Stimulated activated CD8-positive, alpha-beta memory T cell treated with anti-CD3 and anti-CD28 coated beads, Interleukin-4, amount 100 ng/mL, for 48 hours (primary cell): Measurements from ENCODE around the gene EME2.

ENCODE experiments used
- DNase-seq: peaks from one replicate; pipeline ENCODE4 v3.0.0-alpha.2; 2020

The EME2 gene

DNA sequence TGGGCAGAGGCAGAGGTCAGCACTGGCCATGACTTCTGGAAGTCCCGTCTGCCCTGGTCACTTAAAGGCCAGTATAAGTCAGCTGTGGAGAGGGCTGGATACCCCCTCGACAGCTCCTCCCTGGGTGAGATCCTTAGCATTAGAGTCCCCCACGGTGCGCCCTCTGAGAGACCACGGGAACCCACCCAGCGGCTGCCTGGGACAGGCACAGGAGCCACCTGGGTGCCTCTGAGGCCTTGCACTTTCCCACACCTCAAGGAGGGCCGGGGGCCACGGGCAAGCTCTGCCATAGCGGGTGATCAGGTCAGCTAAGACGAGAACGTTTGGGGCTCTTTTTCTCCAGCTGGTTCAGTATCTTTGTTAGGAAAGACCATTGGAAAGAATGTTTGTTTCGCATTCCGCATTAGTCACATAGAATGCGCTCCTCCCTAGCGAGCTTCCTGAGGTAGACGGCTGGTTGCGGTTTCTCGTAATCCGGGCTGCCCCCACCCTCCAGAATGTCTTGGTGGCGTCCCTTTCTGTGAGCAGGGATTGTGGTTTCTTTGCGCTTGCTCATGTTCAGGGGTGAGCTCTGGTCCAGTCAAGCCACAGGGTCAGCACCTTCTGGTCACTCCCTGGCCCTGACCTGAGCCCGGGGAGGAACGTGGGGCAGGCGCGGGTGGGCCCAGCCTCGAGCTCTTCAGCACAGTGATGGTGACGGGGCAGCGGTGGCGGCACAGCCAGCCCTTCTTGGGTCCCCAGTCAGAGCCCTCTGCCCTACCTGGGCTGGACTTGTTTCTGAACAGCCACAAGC is 26.5 kb upstream of the EME2 start:
- no peak for DNase-seq

DNA sequence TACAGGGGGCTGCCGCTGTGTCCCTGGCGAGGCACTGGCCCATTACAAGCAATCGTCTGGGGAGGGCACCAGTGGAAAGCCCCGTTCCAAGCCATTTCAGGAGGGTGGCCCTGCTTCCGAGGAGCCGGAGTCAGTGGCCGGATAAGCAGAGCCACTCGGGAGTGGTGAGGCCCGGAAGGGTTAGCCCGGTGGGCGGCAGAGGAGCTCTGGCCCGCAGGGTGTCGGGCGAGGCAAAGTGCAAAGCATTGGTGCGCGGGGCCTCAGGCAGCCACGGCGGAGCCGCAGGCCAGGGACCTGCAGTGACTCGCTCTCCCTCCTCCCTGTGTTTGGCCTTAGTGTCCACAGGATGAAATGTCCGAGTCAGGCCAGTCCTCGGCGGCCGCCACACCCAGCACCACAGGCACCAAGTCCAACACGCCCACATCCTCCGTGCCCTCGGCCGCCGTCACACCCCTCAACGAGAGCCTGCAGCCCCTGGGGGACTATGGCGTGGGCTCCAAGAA is 25.9 kb upstream of the EME2 start:
- no peak for DNase-seq

DNA sequence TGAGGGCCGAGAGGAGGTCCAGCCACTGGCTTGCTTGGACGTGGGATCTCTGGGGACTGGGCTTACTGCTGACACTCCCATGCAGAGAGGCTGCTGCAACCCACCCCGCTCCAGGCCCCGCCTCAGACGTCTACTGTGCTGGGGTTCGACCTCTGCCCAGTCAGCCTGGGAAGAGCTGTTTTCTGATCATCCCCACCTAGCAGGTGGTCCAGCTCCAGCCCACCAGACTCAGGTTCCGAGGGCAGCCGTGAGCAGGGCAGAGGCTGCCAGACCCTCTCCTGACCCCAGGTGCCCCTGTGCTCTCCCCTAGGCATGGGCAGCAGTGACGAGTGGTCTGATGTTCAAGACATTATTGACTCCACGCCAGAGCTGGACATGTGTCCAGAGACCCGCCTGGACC is 24.7 kb upstream of the EME2 start:
- DNase-seq, result no peak

DNA sequence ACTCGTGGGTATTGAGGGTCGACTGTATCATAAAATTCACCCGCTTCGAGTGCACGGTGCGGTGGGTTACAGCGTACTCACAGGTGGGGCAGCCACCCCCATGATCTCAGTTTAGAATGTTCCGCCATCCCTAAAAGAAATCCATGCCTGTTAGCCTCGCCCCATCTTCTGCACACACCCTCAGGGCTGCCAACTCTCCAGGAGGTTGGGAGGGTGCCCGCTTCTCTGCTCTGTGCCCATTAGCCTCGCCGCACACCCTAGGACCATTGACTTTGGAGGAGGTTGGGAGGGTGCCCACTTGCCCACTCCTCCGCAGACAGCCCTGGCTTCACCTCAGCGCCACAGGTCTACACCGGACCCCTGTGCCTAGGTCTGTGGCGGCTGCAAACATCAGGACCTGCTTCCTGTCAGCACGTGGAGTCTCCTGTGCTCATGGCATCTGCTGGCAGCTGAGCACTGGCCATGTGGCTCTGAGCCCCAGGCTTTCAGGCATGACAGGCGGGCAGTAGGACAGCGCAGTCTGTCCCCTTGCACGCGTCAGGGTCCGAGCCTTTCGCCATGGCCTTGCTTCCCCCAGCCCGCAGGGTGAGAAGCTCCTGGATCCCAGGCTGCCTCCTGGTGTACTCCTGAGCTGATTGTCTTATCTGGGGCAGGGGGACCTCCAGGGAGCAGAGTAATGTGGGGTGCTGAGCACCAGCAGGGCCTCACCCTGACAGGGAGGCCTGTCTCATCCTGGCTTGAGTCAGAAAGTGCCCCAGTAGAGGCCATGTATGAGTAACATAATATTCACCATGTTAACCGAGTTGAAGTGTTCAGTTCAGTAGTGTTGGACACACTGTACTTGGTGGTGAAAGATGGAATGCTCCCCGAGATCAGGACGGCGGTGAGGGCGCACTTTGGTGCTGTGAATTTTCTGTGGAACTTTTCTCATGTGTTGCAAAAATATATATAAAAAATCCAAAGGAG is 23.2 kb upstream of the EME2 start:
- DNase-seq, result no peak

DNA sequence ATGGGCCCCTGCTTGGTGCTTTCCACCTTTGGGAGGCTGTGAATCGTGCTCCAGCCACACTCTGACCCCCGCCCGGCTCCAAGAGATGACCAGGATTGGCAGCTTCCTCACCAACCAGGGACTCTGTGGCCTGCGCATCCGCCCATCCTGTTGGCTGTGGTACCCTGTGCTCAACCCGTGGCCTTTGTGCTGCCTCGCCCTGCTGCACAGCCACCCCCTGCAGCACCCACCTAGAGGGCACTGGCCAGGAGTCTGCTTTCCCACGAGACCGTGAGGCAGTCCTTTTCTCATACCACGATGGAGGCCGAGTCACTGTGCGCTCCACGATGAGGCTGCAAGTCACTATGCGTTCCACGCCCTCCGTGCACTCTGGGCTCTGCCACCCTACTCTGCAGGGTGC is 20.7 kb upstream of the EME2 start:
- no peak for DNase-seq

DNA sequence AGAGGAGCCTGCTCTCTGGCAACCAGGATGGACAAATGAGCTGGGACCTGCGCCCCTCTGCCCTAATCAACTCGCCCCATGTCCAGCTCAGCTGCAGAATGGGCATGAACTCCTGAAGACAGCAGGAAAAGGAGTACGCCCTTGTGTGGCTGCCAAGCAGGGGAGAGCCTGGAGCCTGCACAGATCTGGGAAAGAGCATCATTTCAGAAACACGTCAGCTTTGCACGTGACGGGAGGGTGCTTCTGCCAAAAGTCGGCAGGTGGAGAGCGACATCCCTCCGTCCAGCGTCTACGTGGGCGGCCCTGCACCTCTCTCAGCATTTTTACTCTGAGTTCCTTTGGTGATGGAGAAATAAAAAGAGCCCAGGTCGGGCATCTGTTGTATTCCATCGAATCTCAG is 19.8 kb upstream of the EME2 start:
- no peak for DNase-seq

DNA sequence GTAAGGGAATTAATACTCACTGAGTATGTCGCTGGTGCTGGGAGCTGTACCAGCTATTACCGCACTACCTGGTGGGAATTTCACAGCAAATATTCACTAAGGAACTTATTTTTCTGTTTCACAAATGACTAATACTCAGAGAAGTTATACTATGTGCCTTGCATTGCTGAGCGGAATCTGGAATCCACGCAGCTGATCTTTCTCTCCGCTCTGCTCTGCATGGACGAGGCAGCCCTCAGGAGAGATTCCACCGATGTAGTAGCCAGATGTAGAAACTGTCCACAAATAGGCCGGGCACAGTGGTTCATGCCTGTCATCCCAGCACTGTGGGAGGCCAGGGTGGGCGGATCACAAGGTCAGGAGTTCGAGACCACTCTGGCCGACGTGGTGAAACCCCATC is 18.4 kb upstream of the EME2 start:
- no peak for DNase-seq

DNA sequence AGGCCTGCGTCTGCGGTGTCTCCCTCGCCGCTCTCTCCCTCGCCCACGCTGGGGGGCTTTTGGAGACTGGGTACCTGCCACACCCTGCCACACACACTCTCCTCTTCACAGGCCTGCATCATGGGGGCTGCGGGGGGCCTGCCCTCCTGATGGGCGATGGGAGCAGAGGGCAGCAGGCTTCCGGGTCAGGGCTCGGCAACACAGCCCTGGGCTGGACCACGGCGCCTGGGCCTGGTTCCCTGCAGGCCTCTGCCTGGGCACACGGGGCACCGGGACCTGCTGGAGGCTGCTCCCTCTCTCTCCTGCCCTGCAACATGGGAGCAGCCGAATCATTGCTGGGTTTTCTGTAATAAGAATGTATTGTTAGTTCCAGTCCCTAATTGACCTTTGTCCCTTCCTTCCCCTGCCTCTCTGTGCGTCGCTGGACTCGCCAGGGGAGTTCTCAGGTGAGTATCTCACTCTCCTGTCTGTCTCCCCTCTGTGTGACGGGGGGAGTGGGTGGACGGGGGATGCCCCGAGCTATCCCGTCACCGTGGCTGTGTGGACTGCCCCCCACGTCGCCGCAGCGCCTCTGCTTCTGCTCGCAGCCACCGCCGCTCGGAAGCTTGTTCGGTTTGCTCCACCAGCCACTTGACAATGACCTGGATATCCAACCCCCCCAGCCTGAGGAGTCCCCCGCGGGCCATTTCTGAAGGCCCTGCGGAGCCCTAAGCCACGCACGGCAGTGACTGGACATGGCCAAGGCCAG is 14.7 kb upstream of the EME2 start:
- no peak for DNase-seq

DNA sequence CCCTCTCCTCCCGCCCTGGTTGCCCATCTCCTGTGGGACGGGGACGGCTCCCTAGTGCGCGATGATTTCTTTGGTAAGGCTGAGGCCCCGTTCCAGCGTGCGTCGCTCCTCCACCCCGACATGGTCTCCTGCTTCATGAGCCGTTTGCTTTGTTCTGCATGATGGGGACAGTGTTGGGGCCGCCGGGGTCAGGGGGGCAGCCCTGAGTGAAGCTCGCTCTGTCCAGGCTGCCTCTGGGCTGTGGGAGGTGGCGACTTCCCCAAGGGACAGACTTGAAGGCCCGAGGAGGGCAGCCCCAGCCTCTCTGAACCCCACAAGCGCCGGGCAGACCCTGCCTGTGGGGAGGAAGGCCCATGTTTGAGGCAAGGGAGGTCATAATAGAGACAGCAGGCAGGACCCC is 13.7 kb upstream of the EME2 start:
- no peak for DNase-seq

DNA sequence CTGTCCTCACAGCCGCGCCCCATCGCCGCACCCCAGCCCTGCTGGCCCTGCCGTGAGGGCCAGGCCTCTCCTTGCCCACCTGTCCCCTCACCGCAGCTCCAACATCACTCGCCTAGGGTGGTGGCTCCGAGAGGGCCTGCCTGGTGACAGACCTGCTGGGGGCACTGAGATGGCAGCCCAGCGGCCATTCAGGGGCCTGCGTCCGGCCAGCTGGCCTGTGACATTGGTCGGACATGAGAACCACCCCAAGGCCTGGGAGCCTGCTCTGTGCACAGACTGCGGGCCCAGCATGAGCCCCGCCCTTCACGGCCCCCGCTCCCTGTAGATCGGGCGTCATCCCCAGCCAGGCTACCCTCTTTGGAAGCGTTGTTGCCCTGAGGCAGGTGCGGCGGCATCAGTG is 13.1 kb upstream of the EME2 start:
- DNase-seq, result no peak

DNA sequence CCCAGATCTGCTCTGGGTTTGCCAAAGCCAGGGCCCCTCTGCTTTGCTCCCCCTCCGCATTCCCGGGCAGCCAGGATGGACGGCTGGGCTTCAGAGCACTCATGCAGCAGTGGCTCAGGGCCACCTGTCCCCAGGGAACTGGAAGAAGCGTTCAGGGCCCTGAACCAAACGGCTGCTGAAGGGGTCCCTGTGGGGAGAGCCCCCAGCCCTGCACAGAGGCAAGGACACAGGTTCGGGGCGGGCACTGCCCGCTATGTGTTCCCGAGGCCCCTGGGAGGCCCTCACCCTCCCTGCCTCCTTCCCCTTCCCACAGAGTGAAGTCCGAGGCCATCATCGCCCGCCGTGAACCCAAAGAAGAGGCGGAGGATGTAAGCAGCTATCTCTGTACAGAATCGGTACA is 11.7 kb upstream of the EME2 start:
- no peak for DNase-seq

DNA sequence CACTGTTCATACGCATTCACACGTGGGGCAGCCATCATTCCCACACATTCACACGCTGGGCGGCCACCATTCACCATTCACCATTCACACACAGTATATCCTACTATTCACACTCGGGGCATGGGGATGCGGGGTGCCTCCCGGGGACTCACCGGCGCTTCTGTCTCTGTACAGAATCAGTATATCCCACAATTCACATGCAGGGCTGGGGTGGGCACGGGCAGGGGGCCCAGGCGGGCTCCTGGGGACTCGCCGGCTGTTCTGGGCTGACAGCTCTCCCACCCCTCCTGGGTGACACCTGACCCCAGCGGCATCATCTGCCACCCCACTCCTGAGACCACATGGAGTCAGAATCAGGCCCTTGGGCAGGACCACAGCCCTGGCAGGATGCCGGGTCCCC is 10.9 kb upstream of the EME2 start:
- no peak for DNase-seq

DNA sequence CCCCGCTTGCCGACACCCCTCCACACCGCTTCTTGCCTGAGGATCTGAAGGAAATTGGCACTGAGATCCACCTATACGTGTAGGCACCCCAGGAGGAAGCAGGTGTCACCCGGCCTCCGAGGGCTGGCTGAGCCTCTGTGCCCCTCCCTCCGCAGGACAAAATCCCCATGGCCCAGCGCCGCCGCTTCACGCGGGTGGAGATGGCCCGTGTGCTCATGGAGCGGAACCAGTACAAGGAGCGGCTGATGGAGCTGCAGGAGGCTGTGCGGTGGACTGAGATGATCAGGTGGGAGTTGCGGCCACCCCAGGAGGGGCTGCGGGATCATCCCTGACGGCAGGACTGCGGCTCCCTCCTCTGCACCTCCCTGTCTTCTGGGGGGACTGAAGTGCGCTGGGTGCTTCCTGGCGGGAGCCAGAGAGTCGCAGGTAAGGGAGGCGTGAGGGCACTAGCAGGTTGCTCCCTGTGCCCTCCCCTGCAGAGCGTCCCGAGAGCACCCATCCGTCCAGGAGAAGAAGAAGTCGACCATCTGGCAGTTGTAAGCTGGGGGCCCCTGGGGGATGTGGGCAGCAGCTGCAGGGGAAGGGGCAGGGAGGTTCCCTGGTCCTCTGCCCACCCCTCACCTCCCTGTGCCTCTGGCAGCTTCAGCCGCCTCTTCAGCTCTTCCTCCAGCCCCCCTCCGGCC is 10.3 kb upstream of the EME2 start:
- no peak for DNase-seq

DNA sequence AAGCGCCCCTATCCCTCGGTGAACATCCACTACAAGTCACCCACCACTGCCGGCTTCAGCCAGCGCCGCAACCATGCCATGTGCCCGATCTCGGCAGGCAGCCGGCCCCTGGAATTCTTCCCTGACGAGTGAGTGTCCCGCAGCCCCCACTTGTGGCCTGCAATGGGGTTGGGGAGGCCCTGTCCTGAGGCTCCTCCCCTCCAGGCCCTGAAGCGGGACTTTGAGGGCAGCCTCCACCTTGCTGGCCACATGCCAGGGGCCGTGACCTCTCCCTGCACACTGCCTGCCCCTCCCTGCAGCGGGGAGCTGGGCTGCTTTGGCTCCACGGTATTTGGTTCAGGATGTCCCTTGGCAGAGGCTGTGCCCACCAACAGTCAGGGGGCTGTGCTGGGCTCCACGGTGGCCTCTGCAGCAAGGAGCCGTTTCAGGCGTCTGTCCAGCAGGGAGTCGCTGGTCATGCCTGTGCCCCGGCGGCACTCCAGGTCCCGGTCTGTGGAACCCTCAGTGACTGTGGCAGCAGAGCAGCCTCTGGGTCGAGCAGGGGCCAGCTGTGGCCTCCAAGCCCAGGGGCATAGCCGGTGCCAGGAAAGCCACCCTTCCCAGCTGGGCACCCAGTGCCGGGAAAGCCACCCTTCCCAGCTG is 9.6 kb upstream of the EME2 start:
- no peak for DNase-seq

DNA sequence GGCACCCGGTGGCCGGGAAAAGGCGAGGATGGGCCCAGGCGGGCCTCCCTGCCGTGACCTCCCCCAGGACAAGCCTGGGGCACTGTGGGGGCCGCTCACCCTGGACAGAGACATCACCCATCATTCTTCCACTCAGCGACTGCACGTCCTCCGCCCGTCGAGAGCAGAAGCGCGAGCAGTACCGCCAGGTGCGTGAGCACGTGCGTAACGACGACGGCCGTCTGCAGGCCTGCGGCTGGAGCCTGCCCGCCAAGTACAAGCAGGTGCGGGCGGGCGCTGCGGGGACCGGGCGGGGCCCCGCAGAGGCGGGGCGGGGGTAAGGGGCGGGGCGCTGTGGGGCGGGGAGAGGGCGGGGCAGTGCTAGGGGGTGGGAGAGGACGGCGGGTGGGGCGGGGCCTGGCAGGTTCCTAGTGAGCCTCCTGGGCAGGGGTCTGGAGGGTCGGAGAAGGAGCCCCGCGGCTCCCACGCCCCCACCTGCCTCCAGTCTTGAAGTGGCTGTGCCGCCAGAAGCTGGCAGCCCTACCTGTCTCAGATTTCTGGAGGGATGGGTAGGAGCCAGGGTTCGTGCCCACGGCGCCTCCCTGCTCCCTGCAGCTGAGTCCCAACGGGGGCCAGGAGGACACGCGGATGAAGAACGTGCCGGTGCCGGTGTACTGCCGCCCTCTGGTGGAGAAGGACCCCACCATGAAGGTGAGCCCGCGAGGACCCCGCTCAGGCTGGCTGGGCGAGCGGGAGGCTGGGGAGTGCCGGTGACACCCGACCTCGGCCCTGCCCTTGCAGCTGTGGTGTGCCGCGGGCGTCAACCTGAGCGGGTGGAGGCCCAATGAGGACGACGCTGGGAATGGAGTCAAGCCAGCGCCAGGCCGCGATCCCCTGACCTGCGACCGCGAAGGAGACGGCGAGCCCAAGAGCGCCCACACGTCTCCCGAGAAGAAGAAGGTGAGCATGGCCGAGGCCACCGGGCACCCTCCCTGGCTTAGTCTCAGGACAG is 8.8 kb upstream of the EME2 start:
- no peak for DNase-seq

DNA sequence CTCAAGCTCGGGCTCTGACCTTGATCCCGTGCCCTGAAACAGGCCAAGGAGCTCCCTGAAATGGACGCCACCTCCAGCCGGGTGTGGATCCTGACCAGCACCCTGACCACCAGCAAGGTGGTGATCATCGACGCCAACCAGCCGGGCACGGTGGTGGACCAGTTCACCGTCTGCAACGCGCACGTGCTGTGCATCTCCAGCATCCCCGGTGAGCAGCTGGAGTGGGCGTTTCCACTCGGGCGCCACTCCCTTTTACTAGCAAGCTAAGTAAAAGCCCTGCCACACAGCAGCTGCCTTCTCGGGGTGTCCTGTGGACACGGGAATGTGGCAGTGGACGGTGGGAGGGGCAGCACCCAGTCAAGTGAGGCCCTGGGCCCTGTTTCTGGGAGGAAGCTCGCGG is 7.6 kb upstream of the EME2 start:
- no peak for DNase-seq

DNA sequence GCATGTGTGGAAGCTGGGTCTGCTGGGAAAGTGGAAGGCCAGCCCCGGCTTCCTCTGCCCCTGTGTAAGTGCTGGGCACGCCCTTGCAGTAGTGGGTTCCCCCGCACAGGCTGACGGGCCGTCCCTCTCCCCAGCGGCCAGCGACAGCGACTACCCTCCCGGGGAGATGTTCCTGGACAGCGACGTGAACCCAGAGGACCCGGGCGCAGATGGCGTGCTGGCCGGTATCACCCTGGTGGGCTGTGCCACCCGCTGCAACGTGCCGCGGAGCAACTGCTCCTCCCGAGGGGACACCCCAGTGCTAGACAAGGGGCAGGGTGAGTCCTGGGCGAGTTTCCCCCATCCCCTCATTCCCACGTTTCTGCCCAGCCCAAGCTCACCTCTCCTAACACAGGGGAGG is 6.8 kb upstream of the EME2 start:
- DNase-seq, result no peak

DNA sequence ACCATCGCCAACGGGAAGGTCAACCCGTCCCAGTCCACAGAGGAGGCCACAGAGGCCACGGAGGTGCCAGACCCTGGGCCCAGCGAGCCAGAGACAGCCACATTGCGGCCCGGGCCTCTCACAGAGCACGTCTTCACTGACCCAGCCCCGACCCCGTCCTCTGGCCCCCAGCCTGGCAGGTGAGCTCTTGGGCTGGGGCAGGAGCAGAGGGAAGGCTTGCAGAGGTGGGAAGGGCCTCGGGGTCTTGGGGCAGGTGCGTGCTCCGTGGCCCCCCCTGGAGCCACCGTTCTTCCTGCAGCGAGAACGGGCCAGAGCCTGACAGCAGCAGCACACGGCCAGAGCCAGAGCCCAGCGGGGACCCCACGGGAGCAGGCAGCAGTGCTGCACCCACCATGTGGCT is 6.4 kb upstream of the EME2 start:
- DNase-seq, result no peak

DNA sequence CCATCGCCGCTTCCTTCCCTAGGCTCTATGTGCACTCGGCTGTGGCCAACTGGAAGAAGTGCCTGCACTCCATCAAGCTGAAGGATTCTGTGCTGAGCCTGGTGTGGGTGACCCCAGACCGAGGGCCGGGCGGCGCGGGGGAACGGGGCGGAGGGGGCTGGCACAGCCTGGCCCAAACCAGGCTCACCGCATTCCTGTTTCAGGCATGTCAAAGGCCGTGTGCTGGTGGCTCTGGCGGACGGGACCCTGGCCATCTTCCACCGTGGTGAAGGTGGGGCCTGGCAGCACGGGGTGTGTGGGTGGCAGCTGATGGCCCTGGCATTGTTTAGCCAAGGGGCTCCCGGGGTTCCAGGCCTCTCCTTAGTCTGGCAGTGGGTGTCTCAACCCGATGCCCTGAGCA is 5.9 kb upstream of the EME2 start:
- no peak for DNase-seq

DNA sequence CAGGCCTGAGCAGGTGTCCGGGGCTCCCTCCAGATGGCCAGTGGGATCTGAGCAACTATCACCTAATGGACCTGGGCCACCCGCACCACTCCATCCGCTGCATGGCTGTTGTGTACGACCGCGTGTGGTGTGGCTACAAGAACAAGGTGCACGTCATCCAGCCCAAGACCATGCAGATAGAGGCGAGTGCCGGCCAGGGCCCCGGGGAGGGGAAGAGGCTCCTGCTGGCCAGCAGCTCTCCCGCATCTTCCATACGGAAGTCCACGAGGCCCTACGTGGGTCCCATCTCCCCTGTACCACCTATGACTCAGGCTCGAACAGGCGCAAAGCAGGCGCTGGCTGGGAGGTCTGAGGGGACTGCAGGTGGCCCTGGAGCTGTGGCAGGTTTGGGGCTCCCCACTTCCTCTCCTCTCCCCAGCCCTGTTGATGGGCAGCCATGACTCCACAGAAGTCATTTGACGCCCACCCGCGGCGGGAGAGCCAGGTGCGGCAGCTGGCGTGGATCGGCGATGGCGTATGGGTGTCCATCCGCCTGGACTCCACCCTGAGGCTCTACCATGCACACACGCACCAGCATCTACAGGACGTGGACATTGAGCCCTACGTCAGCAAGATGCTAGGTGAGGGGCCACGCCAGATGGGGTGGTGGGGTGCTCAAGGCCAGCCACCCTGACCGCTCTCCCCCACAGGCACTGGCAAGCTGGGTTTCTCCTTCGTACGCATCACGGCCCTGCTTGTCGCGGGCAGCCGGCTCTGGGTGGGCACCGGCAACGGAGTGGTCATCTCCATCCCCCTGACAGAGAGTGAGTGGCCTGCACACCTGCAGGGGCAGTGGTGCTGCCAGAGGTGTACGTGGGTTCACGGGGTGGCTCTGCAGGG is 5.3 kb upstream of the EME2 start:
- DNase-seq, result no peak
